ENCODE data around the gene HK2.

- no peak for TF ChIP-seq EP300 (IDR thresholded peaks at IDR 0.05)
- TF ChIP-seq CTCF (IDR thresholded peaks at IDR 0.05), result no peak
- no peak for TF ChIP-seq POLR2AphosphoS5 (IDR thresholded peaks at IDR 0.05)
- no peak for TF ChIP-seq POLR2A (IDR thresholded peaks at IDR 0.05)
These were observed 108.3 kb downstream of the HK2 start for GRCh38 chr2:74942263-74942662.
